ENCODE measurements around the gene MANSC1.
A peak's percentile ranks its signal among the peaks of the same experiment; 100 is the strongest.
"Not testable (repeated sequence)": the region's sequence is repeated elsewhere in the genome, so short reads cannot be mapped to it uniquely, and the experiment has no call there.

Gene MANSC1

DNA sequence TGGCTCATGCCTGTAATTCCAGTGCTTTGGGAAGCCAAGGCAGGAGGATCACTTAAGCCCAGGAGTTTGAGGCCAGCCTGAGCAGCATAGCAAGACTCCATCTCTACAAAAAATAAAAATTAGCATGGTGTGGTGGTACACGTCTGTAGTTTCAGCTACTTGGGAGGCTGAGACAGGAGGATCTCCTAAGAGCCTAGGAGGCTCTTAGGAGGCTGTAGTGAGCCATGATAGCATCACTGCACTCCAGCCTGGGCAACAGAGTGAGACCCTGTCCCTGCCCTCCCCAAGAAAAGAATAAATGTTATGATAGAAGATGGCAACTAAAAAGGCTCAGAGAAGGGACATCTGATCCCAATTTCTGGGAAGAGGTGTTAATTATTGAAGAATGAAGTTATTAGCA, 3.2 kb upstream of the MANSC1 start:
- H3K9me2 ChIP-seq (replicated peaks; ENCODE audit: control insufficient read depth, low read length): no peaks in the 10 kb centered on the region
- H3K4me1 ChIP-seq (ENCODE audit: control insufficient read depth, low read length): peaks cover 25% of the 10 kb centered on the region
- peaks cover 15% of the 10 kb centered on the region; the same call in 1 of the 2 replicates for H3K27me3 ChIP-seq (ENCODE audit: control insufficient read depth, low read length)
- H3K4me2 ChIP-seq (ENCODE audit: low read length): no peak overlapping the region
- TF ChIP-seq CTCF (IDR thresholded peaks at IDR 0.05; ENCODE audit: low read depth, low read length, poor library complexity, severe bottlenecking) (no peak), EZH2phosphoT487 (IDR thresholded peaks at IDR 0.05; ENCODE audit: borderline replicate concordance, low read length) (no peak)
- H3K27ac ChIP-seq (ENCODE audit: low read depth, low read length): no peak overlapping the region
- H3K9me3 ChIP-seq (ENCODE audit: control insufficient read depth, insufficient read depth, low read length): no peaks in the 10 kb centered on the region
- H3K36me3 ChIP-seq (ENCODE audit: control insufficient read depth, low read length): no peaks in the 10 kb centered on the region
- H3K4me3 ChIP-seq (ENCODE audit: low read length): no peak overlapping the region
- no peaks in the 10 kb centered on the region for H4K20me1 ChIP-seq (ENCODE audit: control insufficient read depth, insufficient read depth, low read depth, low read length)
- peaks cover 7% of the 10 kb centered on the region for H3K79me2 ChIP-seq (ENCODE audit: control insufficient read depth, low read length)
- H3F3A ChIP-seq (ENCODE audit: control insufficient read depth, insufficient read depth): peaks cover 11% of the 10 kb centered on the region

GRCh38 chr12:12351468-12352185, 1.6 kb upstream of the MANSC1 start:
- not testable (repeated sequence) for H4K20me1 ChIP-seq (ENCODE audit: control insufficient read depth, insufficient read depth, low read depth, low read length); H3K9me2 ChIP-seq (replicated peaks; ENCODE audit: control insufficient read depth, low read length); H3K4me3 ChIP-seq (ENCODE audit: low read length); H3K36me3 ChIP-seq (ENCODE audit: control insufficient read depth, low read length); H3K27ac ChIP-seq (ENCODE audit: low read depth, low read length); H3K79me2 ChIP-seq (ENCODE audit: control insufficient read depth, low read length); H3K9me3 ChIP-seq (ENCODE audit: control insufficient read depth, insufficient read depth, low read length); H3K4me2 ChIP-seq (ENCODE audit: low read length)
- Histone ChIP-seq H3F3A (ENCODE audit: control insufficient read depth, insufficient read depth) (peaks cover 11% of the 10 kb centered on the region), H3K4me1 (ENCODE audit: control insufficient read depth, low read length) (peaks cover 22% of the 10 kb centered on the region), H3K27me3 (ENCODE audit: control insufficient read depth, low read length) (peaks cover 15% of the 10 kb centered on the region; the same call in 1 of the 2 replicates)

DNA sequence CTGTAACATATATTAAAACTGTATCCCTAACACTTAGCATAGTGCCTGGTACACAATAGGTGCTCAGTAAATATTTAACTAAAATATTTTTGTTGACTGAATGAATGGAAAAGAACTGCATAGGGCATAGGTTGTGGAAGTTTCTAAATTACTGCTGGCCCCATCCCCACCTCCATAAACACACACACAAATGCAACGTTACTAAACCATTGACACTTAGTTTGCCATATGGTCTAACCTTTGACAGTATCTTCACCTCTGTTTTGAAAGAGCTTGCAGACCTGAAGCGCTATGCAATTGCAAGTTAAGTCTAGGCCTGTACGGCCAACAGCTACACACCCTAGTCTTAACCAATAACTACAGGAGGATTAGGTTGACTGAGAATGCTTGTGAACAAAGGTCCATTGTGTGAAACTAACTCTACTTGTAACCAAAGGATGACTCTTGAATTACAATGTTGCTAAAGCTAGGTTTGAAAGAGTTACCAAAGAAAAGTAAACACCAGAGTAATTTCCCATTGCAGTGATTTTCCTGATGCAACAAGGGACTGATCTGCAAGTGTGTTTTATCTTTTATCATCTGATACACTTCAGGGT, 924 bp upstream of the MANSC1 start:
- H3K9me2 ChIP-seq (replicated peaks; ENCODE audit: control insufficient read depth, low read length): no peaks in the 10 kb centered on the region
- TF ChIP-seq CTCF (IDR thresholded peaks at IDR 0.05; ENCODE audit: low read depth, low read length, poor library complexity, severe bottlenecking): no peak
- TF ChIP-seq EZH2phosphoT487 (IDR thresholded peaks at IDR 0.05; ENCODE audit: borderline replicate concordance, low read length): no peak
- H3K4me1 ChIP-seq (ENCODE audit: control insufficient read depth, low read length): peaks cover 17% of the 10 kb centered on the region
- peak overlapping the region; percentile 92 for H3K4me2 ChIP-seq (ENCODE audit: low read length)
- peaks cover 8% of the 10 kb centered on the region for H3F3A ChIP-seq (ENCODE audit: control insufficient read depth, insufficient read depth)
- peaks cover 15% of the 10 kb centered on the region; the same call in 1 of the 2 replicates for H3K27me3 ChIP-seq (ENCODE audit: control insufficient read depth, low read length)
- no peaks in the 10 kb centered on the region for H3K79me2 ChIP-seq (ENCODE audit: control insufficient read depth, low read length)
- peak overlapping the region; percentile 78 for H3K4me3 ChIP-seq (ENCODE audit: low read length)
- H3K9me3 ChIP-seq (ENCODE audit: control insufficient read depth, insufficient read depth, low read length): no peaks in the 10 kb centered on the region
- no peaks in the 10 kb centered on the region for H4K20me1 ChIP-seq (ENCODE audit: control insufficient read depth, insufficient read depth, low read depth, low read length)
- no peaks in the 10 kb centered on the region for H3K36me3 ChIP-seq (ENCODE audit: control insufficient read depth, low read length)
- no peak overlapping the region for H3K27ac ChIP-seq (ENCODE audit: low read depth, low read length)

- Histone ChIP-seq H3K27ac (ENCODE audit: low read depth, low read length) (no peak overlapping the region), H3F3A (ENCODE audit: control insufficient read depth, insufficient read depth) (no peaks in the 10 kb centered on the region), H3K79me2 (ENCODE audit: control insufficient read depth, low read length) (no peaks in the 10 kb centered on the region), H3K4me3 (ENCODE audit: low read length) (no peak overlapping the region), H3K9me3 (ENCODE audit: control insufficient read depth, insufficient read depth, low read length) (no peaks in the 10 kb centered on the region), H4K20me1 (ENCODE audit: control insufficient read depth, insufficient read depth, low read depth, low read length) (no peaks in the 10 kb centered on the region), H3K36me3 (ENCODE audit: control insufficient read depth, low read length) (no peaks in the 10 kb centered on the region), H3K4me2 (ENCODE audit: low read length) (no peak overlapping the region), H3K9me2 (replicated peaks; ENCODE audit: control insufficient read depth, low read length) (no peaks in the 10 kb centered on the region), H3K27me3 (ENCODE audit: control insufficient read depth, low read length) (peaks cover 9% of the 10 kb centered on the region; the same call in 1 of the 2 replicates), H3K4me1 (ENCODE audit: control insufficient read depth, low read length) (peaks cover 9% of the 10 kb centered on the region)
- no peak for TF ChIP-seq EZH2phosphoT487 (IDR thresholded peaks at IDR 0.05; ENCODE audit: borderline replicate concordance, low read length)
- TF ChIP-seq CTCF (IDR thresholded peaks at IDR 0.05; ENCODE audit: low read depth, low read length, poor library complexity, severe bottlenecking): no peak
These were observed 11.4 kb downstream of the MANSC1 start for GRCh38 chr12:12338527-12339168.

All from DOHH2 (cell line).